ENCODE results near the gene PTCH1. TPM values are rescaled to one million over a fixed set of nuclear protein-coding genes. Genes with fewer than 3 reads are reported as not detected.

PTCH1 gene
- polyA plus RNA-seq, 3 donors: not detected

GRCh38 chr9:95449016-95449415 is 67.8 kb downstream of the PTCH1 start:
- Histone ChIP-seq H3K27me3 (ENCODE audit: control insufficient read depth in 2 of 2, insufficient read depth in 2 of 2, low read length in 2 of 2) (peaks cover 0 to 5% of the 10 kb centered on the region in 2 donors), H3K4me2 (replicated peaks; ENCODE audit: extremely low read depth, low read length, poor library complexity, severe bottlenecking) (no peak overlapping the region), H2AFZ (ENCODE audit: insufficient read depth, low read depth, low read length, poor library complexity, severe bottlenecking) (no peak overlapping the region), H3K36me3 (replicated peaks in 1 of 2; ENCODE audit: control insufficient read depth in 1 of 2, insufficient read depth in 2 of 2, low read length in 2 of 2) (no peaks in the 10 kb centered on the region), H3K27ac (ENCODE audit: low read depth in 1 of 2, low read length in 2 of 2) (no peak overlapping the region), H3K4me3 (replicated peaks in 1 of 3; ENCODE audit: low read depth in 2 of 3, low read length in 3 of 3) (no peak overlapping the region), H3K9ac (ENCODE audit: insufficient read depth, low read length, poor library complexity, severe bottlenecking) (no peak overlapping the region), H4K20me1 (ENCODE audit: insufficient read depth, low read length) (no peaks in the 10 kb centered on the region), H3K79me2 (ENCODE audit: insufficient read depth, low read length) (no peaks in the 10 kb centered on the region), H3K4me1 (ENCODE audit: control insufficient read depth in 1 of 2, insufficient read depth in 2 of 2, low read length in 2 of 2) (no peaks in the 10 kb centered on the region), H3K9me3 (replicated peaks in 1 of 2; ENCODE audit: control insufficient read depth in 1 of 2, insufficient read depth in 1 of 2, low read length in 2 of 2) (no peaks in the 10 kb centered on the region)
- intact Hi-C loops (cut with micrococcal nuclease): no loop called here
- H3K36me3 Mint-ChIP-seq: no peaks in the 10 kb centered on the region
- peaks cover 16 to 28% (median 28%) of the 10 kb centered on the region in 3 donors for H3K27me3 Mint-ChIP-seq (ENCODE audit: low read depth in 3 of 3)
- H3K9me3 Mint-ChIP-seq: no peaks in the 10 kb centered on the region
- no peaks in the 10 kb centered on the region for H3K4me1 Mint-ChIP-seq
- 90% methylated on average over 8 of the region's 22 CpGs for WGBS (ENCODE audit: insufficient coverage)
- no peak for DNase-seq
- no peak for TF ChIP-seq CTCF (IDR thresholded peaks at IDR 0.05)
- H3K4me3 Mint-ChIP-seq: no peak overlapping the region
- H3K27ac Mint-ChIP-seq: no peak overlapping the region

GRCh38 chr9:95447660-95448420 is 68.9 kb downstream of the PTCH1 start:
- no peak overlapping the region for H2AFZ ChIP-seq (ENCODE audit: insufficient read depth, low read depth, low read length, poor library complexity, severe bottlenecking)
- 92% methylated on average over 18 of the region's 23 CpGs for WGBS (ENCODE audit: insufficient coverage)
- H4K20me1 ChIP-seq (ENCODE audit: insufficient read depth, low read length): no peaks in the 10 kb centered on the region
- H3K36me3 ChIP-seq (replicated peaks in 1 of 2; ENCODE audit: control insufficient read depth in 1 of 2, insufficient read depth in 2 of 2, low read length in 2 of 2): no peaks in the 10 kb centered on the region
- no peak for TF ChIP-seq CTCF (IDR thresholded peaks at IDR 0.05)
- no peak for DNase-seq
- H3K4me3 Mint-ChIP-seq: no peak overlapping the region
- no peaks in the 10 kb centered on the region for H3K9me3 Mint-ChIP-seq
- H3K79me2 ChIP-seq (ENCODE audit: insufficient read depth, low read length): no peaks in the 10 kb centered on the region
- no peaks in the 10 kb centered on the region for H3K9me3 ChIP-seq (replicated peaks in 1 of 2; ENCODE audit: control insufficient read depth in 1 of 2, insufficient read depth in 1 of 2, low read length in 2 of 2)
- H3K27ac ChIP-seq (ENCODE audit: low read depth in 1 of 2, low read length in 2 of 2): no peak overlapping the region
- no peaks in the 10 kb centered on the region for H3K4me1 Mint-ChIP-seq
- H3K4me3 ChIP-seq (replicated peaks in 1 of 3; ENCODE audit: low read depth in 2 of 3, low read length in 3 of 3): no peak overlapping the region
- H3K27me3 Mint-ChIP-seq (ENCODE audit: low read depth in 3 of 3): peaks cover 16 to 28% (median 25%) of the 10 kb centered on the region in 3 donors
- peaks cover 0 to 5% of the 10 kb centered on the region in 2 donors for H3K27me3 ChIP-seq (ENCODE audit: control insufficient read depth in 2 of 2, insufficient read depth in 2 of 2, low read length in 2 of 2)
- H3K9ac ChIP-seq (ENCODE audit: insufficient read depth, low read length, poor library complexity, severe bottlenecking): no peak overlapping the region
- no peaks in the 10 kb centered on the region for H3K4me1 ChIP-seq (ENCODE audit: control insufficient read depth in 1 of 2, insufficient read depth in 2 of 2, low read length in 2 of 2)
- intact Hi-C loops (cut with micrococcal nuclease): no loop called here
- H3K27ac Mint-ChIP-seq: no peak overlapping the region
- no peaks in the 10 kb centered on the region for H3K36me3 Mint-ChIP-seq
- H3K4me2 ChIP-seq (replicated peaks; ENCODE audit: extremely low read depth, low read length, poor library complexity, severe bottlenecking): no peak overlapping the region

Measured in CD14-positive monocyte (primary cell).